ENCODE results near the gene ZNF609. TPM values are rescaled to one million over a fixed set of nuclear protein-coding genes. Genes with fewer than 3 reads are reported as not detected.

The ZNF609 gene
- total and polyA plus RNA-seq, 10 of the 15 experiments (the other 5 are each of a cell fraction or from before 2014, with no cell fraction given) = 5.1 to 35.3 (median 13.6) TPM

DNA sequence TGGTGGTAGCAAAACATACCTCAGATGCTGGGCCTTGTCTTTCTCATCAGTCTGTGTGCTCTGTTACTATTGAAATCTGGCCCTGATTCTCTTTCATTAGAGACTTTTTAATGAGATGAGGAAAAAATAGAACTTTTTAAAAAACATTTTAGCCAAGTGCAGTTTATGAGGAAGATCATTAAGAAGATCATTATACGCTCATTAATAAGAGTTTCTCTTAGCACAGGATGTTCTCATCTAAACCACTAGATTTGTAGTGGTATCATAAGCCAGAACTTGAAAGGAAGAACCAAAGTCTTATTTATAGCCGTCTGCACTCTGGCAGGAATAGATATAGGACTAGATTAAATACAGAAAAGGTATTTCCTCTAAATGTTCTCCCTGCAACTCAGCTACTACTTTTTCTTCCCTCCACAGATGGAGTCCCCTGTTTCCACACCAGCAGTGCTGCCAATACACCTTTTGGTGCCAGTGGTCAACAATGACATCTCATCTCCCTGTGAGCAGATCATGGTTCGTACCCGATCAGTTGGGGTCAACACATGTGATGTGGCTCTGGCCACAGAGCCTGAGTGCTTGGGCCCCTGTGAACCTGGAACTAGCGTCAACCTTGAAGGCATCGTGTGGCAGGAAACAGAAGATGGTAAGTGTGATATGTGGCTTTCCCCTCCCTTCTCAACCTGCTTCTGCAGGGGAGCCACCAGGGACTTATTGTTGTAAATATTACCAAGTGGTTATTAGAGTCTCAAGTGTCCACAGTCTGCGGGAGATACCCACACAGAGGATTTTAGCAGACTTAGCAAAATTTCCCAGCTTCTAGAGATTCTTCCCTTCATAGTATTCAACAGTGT is 162.3 kb downstream of the ZNF609 start (continued):
- TF ChIP-seq, protein P1, sequence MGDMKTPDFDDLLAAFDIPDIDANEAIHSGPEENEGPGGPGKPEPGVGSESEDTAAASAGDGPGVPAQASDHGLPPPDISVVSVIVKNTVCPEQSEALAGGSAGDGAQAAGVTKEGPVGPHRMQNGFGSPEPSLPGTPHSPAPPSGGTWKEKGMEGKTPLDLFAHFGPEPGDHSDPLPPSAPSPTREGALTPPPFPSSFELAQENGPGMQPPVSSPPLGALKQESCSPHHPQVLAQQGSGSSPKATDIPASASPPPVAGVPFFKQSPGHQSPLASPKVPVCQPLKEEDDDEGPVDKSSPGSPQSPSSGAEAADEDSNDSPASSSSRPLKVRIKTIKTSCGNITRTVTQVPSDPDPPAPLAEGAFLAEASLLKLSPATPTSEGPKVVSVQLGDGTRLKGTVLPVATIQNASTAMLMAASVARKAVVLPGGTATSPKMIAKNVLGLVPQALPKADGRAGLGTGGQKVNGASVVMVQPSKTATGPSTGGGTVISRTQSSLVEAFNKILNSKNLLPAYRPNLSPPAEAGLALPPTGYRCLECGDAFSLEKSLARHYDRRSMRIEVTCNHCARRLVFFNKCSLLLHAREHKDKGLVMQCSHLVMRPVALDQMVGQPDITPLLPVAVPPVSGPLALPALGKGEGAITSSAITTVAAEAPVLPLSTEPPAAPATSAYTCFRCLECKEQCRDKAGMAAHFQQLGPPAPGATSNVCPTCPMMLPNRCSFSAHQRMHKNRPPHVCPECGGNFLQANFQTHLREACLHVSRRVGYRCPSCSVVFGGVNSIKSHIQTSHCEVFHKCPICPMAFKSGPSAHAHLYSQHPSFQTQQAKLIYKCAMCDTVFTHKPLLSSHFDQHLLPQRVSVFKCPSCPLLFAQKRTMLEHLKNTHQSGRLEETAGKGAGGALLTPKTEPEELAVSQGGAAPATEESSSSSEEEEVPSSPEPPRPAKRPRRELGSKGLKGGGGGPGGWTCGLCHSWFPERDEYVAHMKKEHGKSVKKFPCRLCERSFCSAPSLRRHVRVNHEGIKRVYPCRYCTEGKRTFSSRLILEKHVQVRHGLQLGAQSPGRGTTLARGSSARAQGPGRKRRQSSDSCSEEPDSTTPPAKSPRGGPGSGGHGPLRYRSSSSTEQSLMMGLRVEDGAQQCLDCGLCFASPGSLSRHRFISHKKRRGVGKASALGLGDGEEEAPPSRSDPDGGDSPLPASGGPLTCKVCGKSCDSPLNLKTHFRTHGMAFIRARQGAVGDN (IDR thresholded peaks at IDR 0.05) = peak; percentile 98
- TF ChIP-seq POLR2AphosphoS5 (IDR thresholded peaks at IDR 0.05; ENCODE audit: low read length) (peak; percentile 63), NR2C1 (IDR thresholded peaks at IDR 0.05) (0 out of 2 replicates have a peak, but pooled peaks have one; percentile 28), SMARCA5 (IDR thresholded peaks at IDR 0.05) (peak; percentile 87), SMAD1 (IDR thresholded peaks at IDR 0.05; ENCODE audit: low read depth, partially characterized antibody) (peak; percentile 81), RELA (IDR thresholded peaks at IDR 0.05; ENCODE audit: borderline replicate concordance, partially characterized antibody) (peak; percentile 34), BACH1 (IDR thresholded peaks at IDR 0.05; ENCODE audit: borderline replicate concordance) (peak; percentile 71; the same call in 1 of the 2 replicates), E2F4 (IDR thresholded peaks at IDR 0.05; ENCODE audit: low read depth, low read length) (no peak), NFXL1 (IDR thresholded peaks at IDR 0.05; ENCODE audit: borderline replicate concordance) (no peak), ZSCAN29 (IDR thresholded peaks at IDR 0.05) (no peak), PKNOX1 (IDR thresholded peaks at IDR 0.05) (peak; percentile 65)
- TF ChIP-seq, protein P2, sequence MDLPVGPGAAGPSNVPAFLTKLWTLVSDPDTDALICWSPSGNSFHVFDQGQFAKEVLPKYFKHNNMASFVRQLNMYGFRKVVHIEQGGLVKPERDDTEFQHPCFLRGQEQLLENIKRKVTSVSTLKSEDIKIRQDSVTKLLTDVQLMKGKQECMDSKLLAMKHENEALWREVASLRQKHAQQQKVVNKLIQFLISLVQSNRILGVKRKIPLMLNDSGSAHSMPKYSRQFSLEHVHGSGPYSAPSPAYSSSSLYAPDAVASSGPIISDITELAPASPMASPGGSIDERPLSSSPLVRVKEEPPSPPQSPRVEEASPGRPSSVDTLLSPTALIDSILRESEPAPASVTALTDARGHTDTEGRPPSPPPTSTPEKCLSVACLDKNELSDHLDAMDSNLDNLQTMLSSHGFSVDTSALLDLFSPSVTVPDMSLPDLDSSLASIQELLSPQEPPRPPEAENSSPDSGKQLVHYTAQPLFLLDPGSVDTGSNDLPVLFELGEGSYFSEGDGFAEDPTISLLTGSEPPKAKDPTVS (IDR thresholded peaks at IDR 0.05; ENCODE audit: low read depth, low read length) = no peak
- TF ChIP-seq, protein P3, sequence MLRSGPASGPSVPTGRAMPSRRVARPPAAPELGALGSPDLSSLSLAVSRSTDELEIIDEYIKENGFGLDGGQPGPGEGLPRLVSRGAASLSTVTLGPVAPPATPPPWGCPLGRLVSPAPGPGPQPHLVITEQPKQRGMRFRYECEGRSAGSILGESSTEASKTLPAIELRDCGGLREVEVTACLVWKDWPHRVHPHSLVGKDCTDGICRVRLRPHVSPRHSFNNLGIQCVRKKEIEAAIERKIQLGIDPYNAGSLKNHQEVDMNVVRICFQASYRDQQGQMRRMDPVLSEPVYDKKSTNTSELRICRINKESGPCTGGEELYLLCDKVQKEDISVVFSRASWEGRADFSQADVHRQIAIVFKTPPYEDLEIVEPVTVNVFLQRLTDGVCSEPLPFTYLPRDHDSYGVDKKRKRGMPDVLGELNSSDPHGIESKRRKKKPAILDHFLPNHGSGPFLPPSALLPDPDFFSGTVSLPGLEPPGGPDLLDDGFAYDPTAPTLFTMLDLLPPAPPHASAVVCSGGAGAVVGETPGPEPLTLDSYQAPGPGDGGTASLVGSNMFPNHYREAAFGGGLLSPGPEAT (IDR thresholded peaks at IDR 0.05; ENCODE audit: low read depth) = peak; percentile 87
- TF ChIP-seq, protein P4, sequence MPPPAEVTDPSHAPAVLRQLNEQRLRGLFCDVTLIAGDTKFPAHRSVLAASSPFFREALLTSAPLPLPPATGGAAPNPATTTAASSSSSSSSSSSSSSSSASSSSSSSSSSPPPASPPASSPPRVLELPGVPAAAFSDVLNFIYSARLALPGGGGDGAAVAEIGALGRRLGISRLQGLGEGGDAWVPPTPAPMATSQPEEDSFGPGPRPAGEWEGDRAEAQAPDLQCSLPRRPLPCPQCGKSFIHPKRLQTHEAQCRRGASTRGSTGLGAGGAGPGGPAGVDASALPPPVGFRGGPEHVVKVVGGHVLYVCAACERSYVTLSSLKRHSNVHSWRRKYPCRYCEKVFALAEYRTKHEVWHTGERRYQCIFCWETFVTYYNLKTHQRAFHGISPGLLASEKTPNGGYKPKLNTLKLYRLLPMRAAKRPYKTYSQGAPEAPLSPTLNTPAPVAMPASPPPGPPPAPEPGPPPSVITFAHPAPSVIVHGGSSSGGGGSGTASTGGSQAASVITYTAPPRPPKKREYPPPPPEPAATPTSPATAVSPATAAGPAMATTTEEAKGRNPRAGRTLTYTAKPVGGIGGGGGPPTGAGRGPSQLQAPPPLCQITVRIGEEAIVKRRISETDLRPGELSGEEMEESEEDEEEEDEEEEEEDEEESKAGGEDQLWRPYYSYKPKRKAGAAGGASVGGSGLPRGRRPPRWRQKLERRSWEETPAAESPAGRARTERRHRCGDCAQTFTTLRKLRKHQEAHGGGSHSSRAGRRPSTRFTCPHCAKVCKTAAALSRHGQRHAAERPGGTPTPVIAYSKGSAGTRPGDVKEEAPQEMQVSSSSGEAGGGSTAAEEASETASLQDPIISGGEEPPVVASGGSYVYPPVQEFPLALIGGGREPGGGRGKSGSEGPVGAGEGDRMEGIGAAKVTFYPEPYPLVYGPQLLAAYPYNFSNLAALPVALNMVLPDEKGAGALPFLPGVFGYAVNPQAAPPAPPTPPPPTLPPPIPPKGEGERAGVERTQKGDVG (CRISPR knock-in tag; IDR thresholded peaks at IDR 0.05) = no peak
